CD4-positive, alpha-beta T cell treated with Interleukin-2 at 100 ng/mL for 4 hours (primary cell): Measurements from ENCODE around the gene CLEC2L.

Source experiments
- DNase-seq: peaks from one replicate; pipeline ENCODE4 v3.0.0-alpha.2; 2020; ENCODE audit warnings: low spot score

Gene CLEC2L

DNA sequence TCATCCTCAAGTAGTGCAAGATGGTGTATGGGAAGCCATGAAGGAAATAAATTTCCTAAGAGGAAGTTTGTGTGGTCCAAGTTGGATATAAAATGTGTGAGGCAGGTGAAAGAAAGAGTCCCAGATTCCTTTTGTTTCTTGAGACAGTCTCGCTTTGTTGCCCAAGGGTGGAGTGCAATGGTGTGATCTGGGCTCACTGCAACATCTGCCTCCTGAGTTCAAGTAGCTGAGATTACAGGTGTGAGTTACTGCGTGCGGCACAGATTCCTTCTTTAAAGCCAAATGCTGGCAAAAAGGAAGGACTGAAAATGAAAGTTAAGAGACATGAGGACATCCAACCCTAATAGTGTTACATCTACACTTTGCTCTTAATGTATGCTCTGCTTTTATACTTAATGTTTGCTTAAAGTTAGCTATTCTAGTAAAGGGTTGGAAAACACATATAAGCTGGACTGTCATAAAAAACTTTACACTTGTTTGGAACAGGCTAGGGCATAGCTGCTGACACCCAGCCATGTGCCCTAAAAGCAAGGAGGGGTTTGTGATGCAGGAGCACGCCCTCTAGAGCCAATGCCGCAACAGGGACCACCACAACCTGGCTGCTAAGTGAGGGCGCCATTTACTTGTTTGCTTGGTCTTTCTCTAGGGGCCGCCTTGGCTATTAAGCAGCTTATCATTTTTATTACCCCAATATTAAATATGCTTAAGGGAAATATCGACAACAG, 34.5 kb downstream of the CLEC2L start:
- DNase-seq = no peak

- DNase-seq = no peak
These were observed 36.0 kb downstream of the CLEC2L start for GRCh38 chr7:139559364-139560105.

GRCh38 chr7:139560199-139560598, 36.7 kb downstream of the CLEC2L start:
- DNase-seq = no peak

DNA sequence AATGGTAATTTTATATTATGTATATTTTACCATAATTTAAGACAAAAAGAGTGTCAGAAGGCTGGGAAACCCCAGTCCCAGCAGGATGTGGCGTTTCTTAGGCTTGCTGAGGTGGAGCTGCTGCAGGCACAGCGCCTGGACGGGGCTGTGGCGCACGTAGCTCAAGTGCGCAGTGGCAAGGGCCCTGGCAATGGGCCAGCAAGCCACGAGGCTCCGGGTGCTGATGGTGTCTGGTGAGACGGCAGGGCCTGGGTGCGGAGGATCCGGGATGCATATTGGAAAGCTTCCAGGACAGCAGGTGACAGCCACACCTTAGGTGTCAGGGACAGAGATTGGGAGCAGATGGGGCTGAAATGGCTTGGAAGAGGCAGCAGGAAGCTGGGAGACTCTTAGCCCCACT, 37.2 kb downstream of the CLEC2L start:
- no peak for DNase-seq

- DNase-seq = no peak
These were observed 39.0 kb downstream of the CLEC2L start for GRCh38 chr7:139562491-139562890.

DNA sequence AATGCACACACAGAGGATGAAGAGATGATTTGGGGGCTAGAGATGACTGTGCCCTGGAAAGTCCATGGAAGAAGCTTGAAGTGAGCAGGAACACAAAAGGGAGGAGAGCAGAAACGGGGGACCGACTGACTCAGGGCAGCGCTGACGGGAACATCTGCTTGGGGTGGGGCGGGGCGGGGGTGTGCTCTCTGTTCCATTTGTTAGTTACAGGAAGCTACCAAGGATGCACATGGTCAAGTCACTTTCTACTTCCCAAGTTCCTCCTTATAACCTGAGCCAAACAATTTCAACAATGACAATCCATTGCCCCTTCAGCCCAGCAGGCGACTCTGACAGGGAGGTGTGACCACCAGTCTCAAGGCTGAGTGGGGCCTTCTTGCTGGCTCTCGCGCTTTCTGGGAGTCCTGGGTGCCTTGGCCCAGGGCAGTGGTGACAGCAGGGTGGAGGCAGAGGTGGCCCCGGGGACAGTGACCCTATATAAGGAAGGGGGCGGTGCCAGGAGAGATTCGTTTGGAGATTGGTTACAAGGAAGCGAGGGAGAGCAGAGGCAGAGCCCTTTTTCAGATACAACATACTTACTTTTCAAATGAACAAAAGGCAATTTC, 39.6 kb downstream of the CLEC2L start:
- no peak for DNase-seq

- no peak for DNase-seq
These were observed 40.4 kb downstream of the CLEC2L start for GRCh38 chr7:139563856-139564255.

- DNase-seq = no peak
These were observed 42.6 kb downstream of the CLEC2L start for GRCh38 chr7:139566075-139566474.

- DNase-seq = no peak
These were observed 43.5 kb downstream of the CLEC2L start for GRCh38 chr7:139566736-139567646.

DNA sequence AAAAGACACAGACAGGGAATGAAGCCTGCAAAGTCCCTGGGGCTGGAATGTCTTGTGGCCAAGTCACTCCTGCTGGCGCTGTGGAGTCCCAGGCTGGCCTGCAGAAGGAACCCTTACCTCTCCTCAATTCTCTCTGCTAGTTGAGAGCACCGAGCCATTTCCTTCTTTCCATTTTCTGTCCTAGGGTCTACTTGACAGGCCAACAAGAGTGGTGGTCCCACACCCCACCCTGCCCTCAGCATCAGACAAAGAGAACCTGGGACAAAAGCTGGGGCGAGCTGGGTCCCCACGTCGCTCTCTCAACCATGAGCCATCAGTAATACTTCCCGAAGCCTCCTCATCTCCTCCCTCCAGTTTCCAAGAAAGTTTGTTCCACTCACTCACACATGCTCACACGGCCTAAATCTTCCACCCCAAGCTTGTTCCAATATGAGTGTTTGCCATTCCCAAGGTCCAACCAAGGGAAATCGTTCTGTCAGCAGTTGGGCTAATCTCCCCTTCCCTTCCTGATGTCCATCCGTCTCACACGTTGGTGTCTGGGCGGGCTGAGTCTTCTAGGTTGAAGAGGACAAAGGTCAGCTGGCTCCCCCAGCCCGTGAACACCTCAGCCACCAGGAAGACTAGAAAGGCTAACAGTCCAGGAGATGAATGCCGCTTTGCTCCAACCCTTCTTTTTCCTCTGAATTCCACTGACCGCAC, 44.3 kb downstream of the CLEC2L start:
- DNase-seq = no peak

GRCh38 chr7:139568346-139568675, 44.8 kb downstream of the CLEC2L start:
- DNase-seq = no peak

GRCh38 chr7:139568813-139569490, 45.5 kb downstream of the CLEC2L start:
- no peak for DNase-seq

DNA sequence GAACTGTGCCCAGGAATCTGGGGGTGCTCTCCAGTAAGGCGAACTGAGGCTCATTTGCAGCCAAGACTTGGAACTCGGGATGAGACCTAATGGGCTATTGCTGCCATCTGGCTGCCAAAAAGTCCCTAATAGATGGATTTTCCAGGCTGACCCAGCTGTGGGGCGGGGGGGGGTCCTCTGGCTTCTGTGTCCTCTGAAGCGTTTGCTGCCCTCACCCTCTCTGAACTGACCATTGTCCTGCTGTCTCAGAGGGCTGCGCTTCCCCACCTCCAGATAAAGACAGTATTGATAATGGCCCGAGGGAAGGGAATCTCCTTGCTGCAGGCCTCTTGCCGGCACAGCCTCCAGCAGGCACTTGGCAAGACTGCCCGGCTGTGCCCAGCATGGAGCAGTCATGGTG, 46.6 kb downstream of the CLEC2L start:
- no peak for DNase-seq

- DNase-seq = no peak
These were observed 47.1 kb downstream of the CLEC2L start for GRCh38 chr7:139570626-139571025.

DNA sequence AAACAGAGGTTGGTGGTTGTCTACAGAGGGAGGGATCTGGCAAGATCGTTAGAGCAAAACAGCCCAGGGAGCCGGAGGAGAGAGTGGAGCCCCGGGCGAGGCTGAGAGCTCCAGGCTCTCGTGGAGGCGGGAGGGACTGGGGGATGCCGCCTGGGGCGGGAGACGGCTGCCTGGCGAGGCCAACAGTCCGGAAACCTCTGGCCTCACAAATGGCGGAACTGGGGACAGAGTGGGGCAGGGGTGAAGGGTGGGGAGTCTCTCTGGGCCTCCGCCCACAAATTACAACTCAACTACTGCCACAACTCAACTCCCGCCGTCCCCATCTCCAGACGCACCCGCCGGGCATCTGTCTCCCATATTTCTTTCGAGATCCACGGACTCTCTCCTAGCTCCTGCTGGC, 47.7 kb downstream of the CLEC2L start:
- DNase-seq = no peak

GRCh38 chr7:139571651-139572050, 48.2 kb downstream of the CLEC2L start:
- DNase-seq = no peak

- DNase-seq = no peak
These were observed 48.6 kb downstream of the CLEC2L start for GRCh38 chr7:139572071-139572470.

DNA sequence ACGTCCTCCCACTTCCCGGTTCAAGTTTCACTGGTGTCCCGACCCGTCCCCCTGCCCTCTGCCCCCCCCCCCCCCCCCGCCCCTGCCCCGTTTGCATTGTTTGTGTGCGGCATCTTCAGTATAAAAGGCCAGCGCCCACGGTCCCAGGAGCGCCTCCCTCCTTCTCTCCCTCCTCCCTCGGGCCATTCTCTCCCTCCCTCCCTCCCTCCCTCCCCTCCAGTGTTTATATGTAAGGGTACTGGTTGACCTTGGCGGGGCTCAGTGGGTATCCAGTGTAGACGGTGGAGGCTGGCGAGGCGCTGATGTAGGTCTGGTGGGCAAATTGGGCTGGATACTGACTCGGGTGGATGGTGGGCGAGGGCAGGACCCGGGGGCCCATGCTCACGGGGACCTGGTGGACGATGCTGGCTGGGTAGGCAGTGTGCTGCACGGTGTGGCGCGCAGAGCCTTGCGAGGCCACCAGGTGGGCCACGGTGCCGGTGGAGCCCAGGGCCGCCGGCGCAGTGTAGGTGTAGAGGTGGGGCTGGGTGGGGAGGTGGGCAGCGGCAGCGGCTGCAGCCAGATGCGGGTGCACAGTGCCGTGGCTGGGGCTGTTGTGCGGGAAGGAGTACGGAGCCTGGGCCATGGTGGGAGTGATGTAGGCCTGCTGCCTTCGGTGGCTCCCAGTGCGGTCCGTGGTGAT, 49.4 kb downstream of the CLEC2L start:
- no peak for DNase-seq

- DNase-seq = no peak
These were observed 50.4 kb downstream of the CLEC2L start for GRCh38 chr7:139573871-139574270.

- DNase-seq = no peak
These were observed 51.3 kb downstream of the CLEC2L start for GRCh38 chr7:139574618-139575337.
